SHP77 treated with DMSO at 0.1 percent for 48 hours (cell line): ENCODE data around the gene TCF23.
A peak's percentile ranks its signal among the peaks of the same experiment; 100 is the strongest.
"Not testable (repeated sequence)": the region's sequence is repeated elsewhere in the genome, so short reads cannot be mapped to it uniquely, and the experiment has no call there.

ENCODE experiments used
- DNase-seq: peaks from one replicate; lab custom pipeline; 2025; lab: John Stamatoyannopoulos, UW

The TCF23 gene

GRCh38 chr2:27191070-27191829 is 42.4 kb downstream of the TCF23 start:
- DNase-seq, result peak; percentile 41

- DNase-seq, result no peak
Observed at GRCh38 chr2:27194538-27195354, 45.9 kb downstream of the TCF23 start.

- DNase-seq, result not testable (repeated sequence)
Observed at GRCh38 chr2:27195799-27196198, 47.0 kb downstream of the TCF23 start.

GRCh38 chr2:27198068-27198467 is 49.3 kb downstream of the TCF23 start:
- not testable (repeated sequence) for DNase-seq

- DNase-seq, result no peak
Observed at GRCh38 chr2:27198627-27199026, 49.8 kb downstream of the TCF23 start.

- DNase-seq, result no peak
Observed at GRCh38 chr2:27199241-27199640, 50.4 kb downstream of the TCF23 start.

GRCh38 chr2:27201675-27202074 is 52.9 kb downstream of the TCF23 start:
- no peak for DNase-seq

GRCh38 chr2:27202854-27203253 is 54.0 kb downstream of the TCF23 start:
- no peak for DNase-seq

- no peak for DNase-seq
Observed at GRCh38 chr2:27203741-27204140, 54.9 kb downstream of the TCF23 start.

GRCh38 chr2:27204566-27204965 is 55.8 kb downstream of the TCF23 start:
- no peak for DNase-seq

- no peak for DNase-seq
Observed at GRCh38 chr2:27205206-27205605, 56.4 kb downstream of the TCF23 start.

- DNase-seq, result no peak
Observed at GRCh38 chr2:27206346-27206745, 57.5 kb downstream of the TCF23 start.
